Kidney capillary endothelial cell (primary cell): ENCODE data around the gene PYCR2.
"Not testable (repeated sequence)": the region's sequence is repeated elsewhere in the genome, so short reads cannot be mapped to it uniquely, and the experiment has no call there.

Source experiments
- DNase-seq: peaks from one replicate; pipeline ENCODE4 v3.0.0-alpha.2; 2018; ENCODE audit warnings: low spot score

Gene PYCR2

GRCh38 chr1:225890346-225891228 lies 33.5 kb downstream of the PYCR2 start:
- DNase-seq: no peak

GRCh38 chr1:225889743-225890142 lies 34.3 kb downstream of the PYCR2 start:
- no peak for DNase-seq

- DNase-seq: no peak
These were observed 35.0 kb downstream of the PYCR2 start, which contains the start of gene LEFTY1 for GRCh38 chr1:225888898-225889601. LEFTY1 (minus strand) TSS chr1:225889146; CDS start chr1:225889066, 80 bp downstream.

GRCh38 chr1:225888289-225888897 lies 35.7 kb downstream of the PYCR2 start:
- DNase-seq: no peak

GRCh38 chr1:225887554-225888288 lies 36.3 kb downstream of the PYCR2 start:
- DNase-seq: not testable (repeated sequence)

- no peak for DNase-seq
These were observed 37.1 kb downstream of the PYCR2 start for GRCh38 chr1:225887030-225887314.

GRCh38 chr1:225886159-225887029 lies 37.7 kb downstream of the PYCR2 start:
- no peak for DNase-seq

- DNase-seq: no peak
These were observed 38.7 kb downstream of the PYCR2 start for GRCh38 chr1:225885336-225885735.

GRCh38 chr1:225883616-225884265 lies 40.3 kb downstream of the PYCR2 start:
- no peak for DNase-seq

GRCh38 chr1:225882694-225883615 lies 41.1 kb downstream of the PYCR2 start:
- DNase-seq: peak; percentile 36

- DNase-seq: peak; percentile 72
These were observed 41.9 kb downstream of the PYCR2 start, which contains the start of gene TMEM63A for GRCh38 chr1:225881959-225882693. TMEM63A (minus strand) TSS chr1:225882380; CDS start chr1:225877580, 4,800 bp downstream.

- DNase-seq: peak; percentile 69
These were observed 42.7 kb downstream of the PYCR2 start for GRCh38 chr1:225881081-225881958.

- DNase-seq: no peak
These were observed 43.4 kb downstream of the PYCR2 start for GRCh38 chr1:225880636-225881035.

GRCh38 chr1:225880222-225880588 lies 43.8 kb downstream of the PYCR2 start:
- DNase-seq: no peak

GRCh38 chr1:225879521-225880221 lies 44.4 kb downstream of the PYCR2 start:
- DNase-seq: no peak

- no peak for DNase-seq
These were observed 45.8 kb downstream of the PYCR2 start for GRCh38 chr1:225878282-225878681.

- DNase-seq: peak; percentile 46
These were observed 46.5 kb downstream of the PYCR2 start for GRCh38 chr1:225877580-225877979.
